ENCODE data around the gene PCMT1.
"Not testable (repeated sequence)": the region's sequence is repeated elsewhere in the genome, so short reads cannot be mapped to it uniquely, and the experiment has no call there.

Gene PCMT1

GRCh38 chr6:149749594-149750135, at the start of gene PCMT1:
Gene PCMT1 (plus strand): TSS chr6:149749741. CDS start chr6:149749902, 161 bp downstream.
- DNase-seq (ENCODE audit: low spot score): peak; percentile 98

- peak; percentile 10 for DNase-seq (ENCODE audit: low spot score)
Measured at GRCh38 chr6:149701714-149702113, 47.8 kb upstream of the PCMT1 start.

- no peak for DNase-seq (ENCODE audit: low spot score)
Measured at GRCh38 chr6:149711711-149712110, 37.8 kb upstream of the PCMT1 start.

GRCh38 chr6:149714442-149714841, 35.1 kb upstream of the PCMT1 start:
- no peak for DNase-seq (ENCODE audit: low spot score)

GRCh38 chr6:149716181-149716963, 33.2 kb upstream of the PCMT1 start:
- peak; percentile 33 for DNase-seq (ENCODE audit: low spot score)

- no peak for DNase-seq (ENCODE audit: low spot score)
Measured at GRCh38 chr6:149717255-149717587, 32.3 kb upstream of the PCMT1 start.

GRCh38 chr6:149717588-149718458, 31.7 kb upstream of the PCMT1 start, which contains the start of gene LATS1:
Gene LATS1 (minus strand): TSS chr6:149718101. CDS start chr6:149702126, 15,975 bp downstream.
- peak; percentile 91 for DNase-seq (ENCODE audit: low spot score)

- no peak for DNase-seq (ENCODE audit: low spot score)
Measured at GRCh38 chr6:149719531-149719930, 30.0 kb upstream of the PCMT1 start.

GRCh38 chr6:149723262-149723661, 26.3 kb upstream of the PCMT1 start:
- no peak for DNase-seq (ENCODE audit: low spot score)

- DNase-seq (ENCODE audit: low spot score): peak; percentile 64
Measured at GRCh38 chr6:149723771-149724417, 25.6 kb upstream of the PCMT1 start.

- DNase-seq (ENCODE audit: low spot score): no peak
Measured at GRCh38 chr6:149725785-149726184, 23.8 kb upstream of the PCMT1 start.

GRCh38 chr6:149727793-149728498, 21.6 kb upstream of the PCMT1 start:
- DNase-seq (ENCODE audit: low spot score): no peak

- DNase-seq (ENCODE audit: low spot score): no peak
Measured at GRCh38 chr6:149728499-149729234, 20.9 kb upstream of the PCMT1 start.

GRCh38 chr6:149729824-149730223, 19.7 kb upstream of the PCMT1 start:
- DNase-seq (ENCODE audit: low spot score): no peak

GRCh38 chr6:149733089-149733720, 16.3 kb upstream of the PCMT1 start:
- no peak for DNase-seq (ENCODE audit: low spot score)

- DNase-seq (ENCODE audit: low spot score): no peak
Measured at GRCh38 chr6:149734915-149735314, 14.6 kb upstream of the PCMT1 start.

GRCh38 chr6:149745252-149745651, 4.3 kb upstream of the PCMT1 start:
- not testable (repeated sequence) for DNase-seq (ENCODE audit: low spot score)

- peak; percentile 90 for DNase-seq (ENCODE audit: low spot score)
Measured at GRCh38 chr6:149746147-149746946, 3.2 kb upstream of the PCMT1 start, which contains the start of gene NUP43. Gene NUP43 (minus strand): TSS chr6:149746529. CDS start chr6:149746495, 34 bp downstream.

GRCh38 chr6:149749082-149749593, 403 bp upstream of the PCMT1 start:
- not testable (repeated sequence) for DNase-seq (ENCODE audit: low spot score)

All from AG08396 (cell line).